HG02798 (cell line): ENCODE data around the gene TBC1D17.

Source experiments
- ATAC-seq: cut with Tn5 transposase; IDR thresholded peaks from one replicate; pipeline ENCODE4 v1.9.1; 2021; ENCODE audit warnings: mild to moderate bottlenecking; ENCODE audit not compliant: unreplicated experiment, poor library complexity

TBC1D17 gene

DNA sequence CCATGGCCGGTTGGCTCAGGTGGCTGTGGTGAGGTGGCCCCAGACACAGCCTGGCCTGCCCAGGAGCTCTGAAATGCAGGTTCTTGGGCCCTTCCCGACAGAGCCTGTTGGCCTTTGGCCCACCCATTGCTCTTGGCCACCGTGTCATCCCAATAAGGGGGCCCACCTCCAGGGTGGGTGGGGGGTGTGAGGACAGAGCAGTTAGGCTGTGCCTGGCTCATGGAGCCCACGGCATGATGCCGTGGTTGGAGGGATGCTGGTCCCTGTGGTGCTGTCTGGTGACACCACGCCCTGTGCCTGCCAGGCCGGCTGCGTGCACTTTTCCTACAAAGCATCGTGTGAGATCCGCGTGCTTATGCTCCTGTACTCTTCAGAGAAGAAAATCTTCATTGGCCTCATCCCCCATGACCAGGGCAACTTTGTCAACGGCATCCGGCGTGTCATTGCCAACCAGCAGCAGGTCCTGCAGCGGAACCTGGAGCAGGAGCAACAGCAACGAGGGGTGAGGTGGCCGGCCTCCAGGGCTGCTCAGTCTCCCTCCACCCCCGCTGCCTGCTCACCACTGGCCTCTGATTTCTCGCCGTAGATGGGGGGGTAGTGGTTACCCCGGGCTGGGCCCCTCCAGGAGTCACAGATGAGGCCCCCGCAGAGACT, 17.7 kb upstream of the TBC1D17 start:
- ATAC-seq, result no peak

GRCh38 chr19:49860336-49861102, 17.0 kb upstream of the TBC1D17 start:
- ATAC-seq, result no peak

- no peak for ATAC-seq
Measured at GRCh38 chr19:49861107-49861506, 16.4 kb upstream of the TBC1D17 start.

DNA sequence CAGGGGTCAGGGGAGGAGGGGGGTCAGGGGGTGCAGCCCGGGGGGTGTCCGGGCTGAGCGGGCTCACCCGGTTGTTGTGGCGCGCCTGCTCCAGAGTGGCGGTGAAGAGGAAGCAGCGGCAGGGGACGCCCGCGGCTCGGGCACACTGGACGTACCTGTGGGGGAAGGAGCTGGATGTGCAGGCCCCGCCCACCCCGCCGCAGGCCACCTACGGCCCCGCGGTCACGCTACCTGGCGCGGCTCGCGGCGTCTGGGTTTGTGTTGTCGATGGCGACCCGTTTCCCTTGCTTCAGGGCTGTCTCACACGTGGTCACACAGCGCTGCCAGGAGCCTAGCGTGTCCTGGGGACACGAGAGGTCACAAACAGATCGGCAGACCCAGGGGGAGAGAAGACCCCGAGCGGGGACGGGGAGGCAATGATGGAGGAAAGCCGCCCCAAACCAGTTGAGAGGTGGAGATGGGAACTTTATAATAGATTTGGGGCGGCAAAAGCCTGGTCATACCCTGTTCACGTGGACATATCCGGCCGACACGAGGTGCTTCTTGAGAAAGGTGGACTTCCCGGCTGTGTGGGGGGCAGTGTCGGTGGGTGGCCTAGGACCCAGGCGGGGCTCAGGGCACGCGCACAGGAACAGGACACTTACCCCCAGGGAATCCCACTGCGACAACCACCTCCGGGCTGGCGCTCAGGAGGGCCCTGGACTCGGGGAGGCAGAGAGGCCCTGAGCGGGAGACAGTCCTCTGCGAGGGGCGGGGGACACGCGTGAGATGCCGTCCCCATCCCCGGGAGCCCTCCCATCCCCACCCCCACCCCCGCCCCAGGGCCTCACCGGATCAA, 15.7 kb upstream of the TBC1D17 start:
- ATAC-seq, result no peak

- no peak for ATAC-seq
Measured at GRCh38 chr19:49862391-49863253, 14.9 kb upstream of the TBC1D17 start.

- no peak for ATAC-seq
Measured at GRCh38 chr19:49863254-49863934, 14.1 kb upstream of the TBC1D17 start.

- ATAC-seq, result no peak
Measured at GRCh38 chr19:49863935-49864320, 13.6 kb upstream of the TBC1D17 start.

GRCh38 chr19:49864890-49865289, 12.6 kb upstream of the TBC1D17 start:
- no peak for ATAC-seq

- ATAC-seq, result peak; percentile 53
Measured at GRCh38 chr19:49866933-49867782, 10.3 kb upstream of the TBC1D17 start, which contains the start of gene PNKP. Gene PNKP, minus strand, starts transcription at chr19:49867576. Its CDS starts 372 bp downstream, at chr19:49867204.

- ATAC-seq, result peak; percentile 9
Measured at GRCh38 chr19:49869009-49869483, 8.5 kb upstream of the TBC1D17 start.

DNA sequence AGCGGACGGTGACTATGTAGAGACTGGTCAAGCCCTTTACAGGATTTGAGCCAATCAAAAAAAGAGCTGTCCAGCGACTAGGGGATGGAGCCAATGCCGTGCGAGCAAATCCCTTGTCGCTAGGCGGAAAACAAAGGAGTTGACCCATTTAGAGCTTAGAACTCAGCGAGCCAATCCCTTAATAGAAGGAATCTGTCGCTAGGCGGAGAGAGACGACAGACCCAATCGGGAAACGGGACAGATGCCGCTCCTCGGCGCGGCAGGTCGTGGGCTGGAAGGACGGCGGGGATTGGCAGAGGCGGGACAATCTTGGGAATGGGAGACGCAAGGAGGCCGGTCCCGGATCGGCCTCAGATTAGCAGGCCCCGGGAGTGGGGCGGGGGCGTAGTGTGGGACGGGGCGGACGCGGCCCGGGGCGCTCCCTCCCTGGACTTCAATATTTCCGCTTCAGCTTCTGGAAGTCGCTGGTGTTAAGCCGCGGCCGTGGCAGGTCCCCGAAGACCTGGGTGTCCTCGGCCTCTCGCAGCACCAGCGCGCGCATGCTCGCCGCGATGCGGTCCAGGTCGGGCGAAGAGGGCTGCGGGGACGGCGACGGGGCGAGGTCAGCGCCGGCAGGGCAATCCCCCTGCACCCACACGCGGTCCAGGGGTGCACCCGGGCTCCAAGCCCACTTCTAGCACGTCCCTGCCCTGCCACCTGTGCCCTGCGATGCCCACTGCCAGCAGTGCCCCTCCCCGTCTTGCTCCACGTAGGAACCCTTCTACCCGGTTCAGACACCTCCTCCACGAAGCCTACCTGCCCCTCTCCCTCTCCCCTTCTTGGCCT, 7.8 kb upstream of the TBC1D17 start:
- peak; percentile 73 for ATAC-seq

- no peak for ATAC-seq
Measured at GRCh38 chr19:49870309-49870901, 7.1 kb upstream of the TBC1D17 start.

DNA sequence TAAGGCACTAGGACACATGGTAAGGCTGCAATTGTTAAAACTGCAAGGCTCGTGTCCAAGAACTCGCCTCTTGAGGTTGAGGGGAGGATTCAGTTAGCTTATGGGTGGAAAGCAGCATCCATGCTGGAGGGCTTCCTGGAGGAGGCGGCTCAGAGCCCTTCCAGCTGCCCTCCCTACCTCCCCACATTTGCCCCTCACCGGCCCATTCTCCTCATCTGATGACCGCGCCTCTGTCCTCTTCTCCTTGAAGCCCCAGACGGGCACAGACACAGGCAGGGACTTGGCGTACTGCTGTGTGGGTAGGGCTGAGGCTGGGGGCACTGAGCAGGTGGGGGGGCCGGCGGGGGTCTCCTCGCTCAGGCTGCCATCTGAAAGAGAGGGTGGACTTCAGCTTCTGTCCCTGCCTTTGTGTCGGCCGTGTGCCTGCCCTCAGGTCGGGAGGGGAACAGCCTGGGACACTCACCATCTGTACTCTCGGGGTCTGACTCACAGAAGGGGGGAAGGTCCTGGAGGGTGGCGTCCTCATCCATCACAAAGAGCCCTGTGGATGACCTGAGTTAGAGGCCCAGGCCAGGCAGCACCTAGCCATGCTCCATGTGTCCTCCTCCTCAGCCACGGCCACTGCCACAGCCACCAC, 6.0 kb upstream of the TBC1D17 start:
- ATAC-seq, result no peak

DNA sequence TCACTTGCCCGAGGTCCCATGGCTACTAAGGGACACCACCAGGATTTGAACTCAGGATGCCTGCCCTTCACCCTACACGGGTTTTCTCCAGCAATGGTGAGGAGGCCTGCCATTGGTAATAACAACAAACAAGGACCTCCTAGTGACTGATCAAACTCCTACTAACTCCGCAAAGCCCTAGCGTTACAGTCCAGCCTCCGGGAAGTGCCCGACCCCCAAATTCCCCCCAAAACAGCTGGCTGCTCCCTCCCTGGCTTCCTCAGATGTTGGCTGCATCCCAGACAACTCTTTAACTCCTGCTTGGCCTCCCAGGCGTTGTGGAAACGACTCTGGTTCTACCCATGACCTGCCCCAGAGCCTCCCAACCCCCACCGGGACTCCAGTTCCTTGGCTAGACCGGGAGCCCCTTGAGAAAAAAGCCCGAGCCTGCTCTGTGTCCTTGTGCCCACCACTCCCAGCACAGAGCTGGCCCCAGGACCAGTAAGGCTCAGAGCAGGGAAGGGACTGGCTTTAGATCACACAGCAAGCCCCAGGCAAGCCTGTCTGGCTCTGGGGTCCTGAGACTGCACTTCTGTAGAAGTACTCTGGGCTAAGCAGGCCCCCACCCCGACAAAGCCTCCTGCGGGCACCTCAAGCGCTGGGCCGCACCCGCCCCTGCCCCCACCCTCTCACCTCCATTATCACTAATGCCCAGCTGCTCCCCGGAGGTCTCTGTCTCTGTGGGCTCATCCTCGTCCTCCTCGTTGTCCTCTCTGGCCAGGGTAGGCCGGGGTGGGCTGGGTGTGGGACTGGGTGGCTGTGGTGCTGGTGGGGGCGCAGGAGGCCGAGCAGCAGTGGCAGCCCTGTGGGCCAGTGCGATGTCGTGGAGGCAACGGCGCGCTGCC, 5.0 kb upstream of the TBC1D17 start:
- no peak for ATAC-seq

GRCh38 chr19:49873129-49873521, 4.4 kb upstream of the TBC1D17 start:
- no peak for ATAC-seq

GRCh38 chr19:49873834-49874233, 3.7 kb upstream of the TBC1D17 start:
- ATAC-seq, result no peak
